Activated CD4-positive, alpha-beta T cell treated with anti-CD3 and anti-CD28 coated beads for 36 hours (primary cell): ENCODE measurements around the gene L3MBTL4. TPM values are rescaled to one million over a fixed set of nuclear protein-coding genes. Genes with fewer than 3 reads are reported as not detected.
"Not testable (repeated sequence)": the region's sequence is repeated elsewhere in the genome, so short reads cannot be mapped to it uniquely, and the experiment has no call there.

Experiments
- ATAC-seq: fragments of 200-7000 bp; cut with Tn5 transposase; one replicate; pipeline ENCODE4 v1.10.0; 2021; ENCODE audit warnings: mild to moderate bottlenecking, moderate library complexity
- CTCF ChIA-PET: fragments of 350-600 bp; sonication (Branson Sonifier 250); formaldehyde crosslinking; loops from one replicate; lab custom pipeline; 2021; ENCODE audit warnings: antibody characterized with exemption; lab: Charles Lee
- POLR2A ChIA-PET: fragments of 350-600 bp; sonication (Branson Sonifier 250); formaldehyde crosslinking; loops from one replicate; lab custom pipeline; 2021; ENCODE audit warnings: antibody characterized with exemption, inconsistent platforms; lab: Charles Lee
- DNase-seq: peaks from one replicate; pipeline ENCODE4 v3.0.0-alpha.2; 2020
- H3K27ac Mint-ChIP-seq: one replicate; pipeline ENCODE4 v1.8.0; 2021; ENCODE audit warnings: mixed read lengths
- H3K27me3 Mint-ChIP-seq: one replicate; pipeline ENCODE4 v1.8.0; 2021; ENCODE audit warnings: mixed read lengths
- H3K36me3 Mint-ChIP-seq: one replicate; pipeline ENCODE4 v1.8.0; 2021; ENCODE audit warnings: low read depth, mixed read lengths
- H3K4me1 Mint-ChIP-seq: one replicate; pipeline ENCODE4 v1.8.0; 2021; ENCODE audit warnings: mixed read lengths
- H3K4me3 Mint-ChIP-seq: one replicate; pipeline ENCODE4 v1.8.0; 2021; ENCODE audit warnings: mild to moderate bottlenecking, moderate library complexity, mixed read lengths
- H3K9me3 Mint-ChIP-seq: one replicate; pipeline ENCODE4 v1.8.0; 2021; ENCODE audit warnings: low read depth, mixed read lengths
- intact Hi-C, 2 experiments: fragments of 100-400 bp; cut with DNase I in 1 of 2; cut with micrococcal nuclease in 1 of 2; formaldehyde crosslinking; loops; one replicate each; pipeline versions ENCODE4 v1.14.2 to v1.15.1; 2022 to 2024; cut with DNase I, micrococcal nuclease
- total RNA-seq, 2 experiments: library from RNA; stranded (reverse); gene quantifications; one replicate each; pipeline ENCODE4 v1.2.3, GENCODE V29; 2021

The L3MBTL4 gene
- total RNA-seq, 2 experiments from 2014 or later: 0.11 to 0.21 TPM

DNA sequence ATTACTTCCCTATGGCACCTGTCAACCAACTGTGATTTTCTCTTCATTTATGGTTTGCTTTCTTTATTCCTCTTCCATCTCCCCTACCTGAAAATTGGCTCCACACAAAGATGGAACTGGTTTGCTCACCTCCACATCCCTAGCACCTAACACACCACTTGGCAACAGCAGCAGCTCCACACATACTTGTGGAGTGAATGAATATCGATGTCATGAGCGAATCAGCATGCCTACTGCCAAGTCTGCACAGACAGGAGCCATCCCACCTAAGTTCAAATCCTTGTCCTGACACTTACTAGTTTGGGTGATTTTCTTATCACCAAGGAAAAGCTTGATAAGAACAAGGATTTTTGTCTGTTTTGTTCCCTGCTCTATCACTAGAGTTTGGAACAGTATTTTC lies 328.0 kb downstream of the L3MBTL4 start:
- no peak overlapping the region for H3K4me3 Mint-ChIP-seq
- ATAC-seq (no peak), DNase-seq (no peak)
- intact Hi-C loops: no loop called here
- H3K36me3 Mint-ChIP-seq: no peaks in the 10 kb centered on the region
- H3K9me3 Mint-ChIP-seq: no peaks in the 10 kb centered on the region
- ChIA-PET POLR2A (no interaction called here), CTCF (interaction anchor here (0.6 kb wide), 1 partner anchor 230 kb away, joined by 4 read pairs; no protein-coding TSS in a partner anchor)
- H3K4me1 Mint-ChIP-seq: peaks cover 5% of the 10 kb centered on the region
- no peaks in the 10 kb centered on the region for H3K27me3 Mint-ChIP-seq
- no peak overlapping the region for H3K27ac Mint-ChIP-seq

DNA sequence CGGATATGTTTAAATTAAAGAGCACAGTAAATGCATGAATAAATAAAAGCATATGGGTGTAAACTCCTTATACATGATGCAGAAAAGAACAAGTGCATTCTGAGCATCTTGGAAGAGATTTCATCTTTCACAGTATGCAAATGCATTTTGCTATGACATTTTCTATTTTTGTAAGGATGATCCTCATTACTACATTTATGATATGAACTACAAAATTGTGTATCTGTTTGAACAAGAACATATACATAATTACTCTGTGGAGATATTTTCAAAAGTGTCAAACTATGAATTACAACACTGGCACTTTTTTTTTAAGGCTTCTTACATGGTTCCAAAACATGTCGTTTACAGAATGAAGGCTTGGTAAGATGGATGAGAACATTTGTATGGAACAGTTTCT lies 335.3 kb downstream of the L3MBTL4 start:
- Mint-ChIP-seq H3K27me3 (no peaks in the 10 kb centered on the region), H3K4me3 (no peak overlapping the region), H3K27ac (no peak overlapping the region), H3K4me1 (no peaks in the 10 kb centered on the region), H3K9me3 (no peaks in the 10 kb centered on the region), H3K36me3 (no peaks in the 10 kb centered on the region)
- no peak for ATAC-seq
- intact Hi-C loops: no loop called here
- CTCF ChIA-PET: no interaction called here
- DNase-seq: no peak
- POLR2A ChIA-PET: no interaction called here

DNA sequence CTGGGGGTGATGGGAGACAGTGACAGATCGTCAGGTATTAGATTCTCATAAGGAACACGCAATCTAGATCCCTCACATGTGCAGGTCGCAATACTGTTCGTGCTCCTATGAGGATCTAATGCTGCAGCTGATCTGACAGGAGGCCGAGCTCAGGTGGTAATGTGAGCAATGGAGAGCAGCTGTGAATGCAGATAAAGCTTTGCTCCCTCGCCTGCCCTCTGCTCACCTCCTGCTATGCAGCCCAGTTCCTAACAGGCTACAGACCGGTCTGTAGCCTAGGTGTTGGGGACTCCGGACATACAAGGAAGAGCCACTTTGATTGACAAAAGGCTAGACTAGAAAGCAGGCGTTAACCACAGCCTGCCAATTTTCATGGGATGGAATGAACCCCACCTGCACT lies 335.8 kb downstream of the L3MBTL4 start:
- no peaks in the 10 kb centered on the region for H3K27me3 Mint-ChIP-seq
- ATAC-seq: no peak
- H3K27ac Mint-ChIP-seq: no peak overlapping the region
- POLR2A ChIA-PET: no interaction called here
- CTCF ChIA-PET: no interaction called here
- H3K4me1 Mint-ChIP-seq: no peaks in the 10 kb centered on the region
- no peaks in the 10 kb centered on the region for H3K9me3 Mint-ChIP-seq
- no peak overlapping the region for H3K4me3 Mint-ChIP-seq
- intact Hi-C loops: no loop called here
- no peak for DNase-seq
- no peaks in the 10 kb centered on the region for H3K36me3 Mint-ChIP-seq

DNA sequence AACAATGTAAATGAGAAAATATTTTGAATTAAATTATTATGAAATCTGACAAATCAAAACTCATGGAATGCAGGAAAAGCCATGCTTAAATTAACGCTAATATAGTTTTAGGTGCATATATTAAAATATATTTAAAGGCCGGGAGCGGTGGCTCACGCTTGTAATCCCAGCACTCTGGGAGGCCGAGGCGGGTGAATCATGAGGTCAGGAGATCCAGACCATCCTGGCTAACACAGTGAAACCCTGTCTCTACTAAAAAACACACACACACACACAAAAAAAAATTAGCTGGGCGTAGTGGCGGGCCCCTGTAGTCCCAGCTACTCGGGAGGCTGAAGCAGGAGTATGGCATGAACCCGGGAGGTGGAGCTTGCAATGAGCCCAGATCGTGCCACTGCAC lies 342.3 kb downstream of the L3MBTL4 start:
- H3K4me3 Mint-ChIP-seq, ATAC-seq, H3K27ac Mint-ChIP-seq, DNase-seq, H3K36me3 Mint-ChIP-seq, H3K27me3 Mint-ChIP-seq, intact Hi-C loops, POLR2A ChIA-PET, H3K4me1 Mint-ChIP-seq, CTCF ChIA-PET, H3K9me3 Mint-ChIP-seq: not testable (repeated sequence)

DNA sequence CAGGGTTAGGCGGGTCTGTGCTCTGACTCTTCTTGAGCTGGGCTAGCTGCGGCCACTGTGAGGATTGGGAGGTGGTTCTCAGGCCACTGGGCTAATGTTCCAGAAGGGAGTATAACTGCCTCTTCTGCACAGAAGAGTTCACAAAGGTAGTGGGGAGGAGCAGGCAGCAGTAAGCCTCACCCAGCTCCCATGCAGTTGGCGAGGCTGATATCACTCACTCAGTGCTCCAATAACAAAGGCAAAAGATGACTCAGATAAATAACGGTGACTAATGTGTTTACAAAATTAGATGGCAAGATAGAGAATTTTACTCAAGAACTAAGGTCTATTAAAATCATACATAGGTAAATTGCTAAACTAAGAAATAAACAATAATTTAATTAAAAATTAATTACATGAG lies 345.2 kb downstream of the L3MBTL4 start:
- intact Hi-C loops: no loop called here
- no peak for DNase-seq
- CTCF ChIA-PET: no interaction called here
- Mint-ChIP-seq H3K9me3 (no peaks in the 10 kb centered on the region), H3K4me1 (no peaks in the 10 kb centered on the region), H3K27ac (no peak overlapping the region), H3K4me3 (no peak overlapping the region), H3K27me3 (peaks cover 10% of the 10 kb centered on the region), H3K36me3 (no peaks in the 10 kb centered on the region)
- no peak for ATAC-seq
- POLR2A ChIA-PET: no interaction called here

DNA sequence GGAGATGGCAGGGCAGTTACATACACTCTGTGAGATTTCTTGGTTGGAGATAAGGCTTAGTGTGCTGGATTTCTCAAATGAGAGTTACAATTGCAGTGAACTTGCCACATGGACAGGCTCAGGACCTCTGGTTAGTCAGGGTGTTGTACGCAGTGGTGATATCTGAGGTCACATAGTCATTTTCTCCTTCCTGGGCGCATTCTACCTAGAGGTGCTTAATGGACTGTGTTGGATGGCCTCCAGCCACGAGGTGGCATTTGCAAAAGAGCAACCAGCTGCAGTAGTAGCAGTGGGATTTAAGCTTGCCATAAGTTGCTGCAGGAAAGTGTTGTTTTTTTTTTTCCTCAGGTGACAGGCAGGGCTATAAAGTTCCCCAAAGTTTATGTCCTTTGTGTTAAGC lies 345.6 kb downstream of the L3MBTL4 start:
- intact Hi-C loops: no loop called here
- POLR2A ChIA-PET: no interaction called here
- H3K27me3 Mint-ChIP-seq: peaks cover 10% of the 10 kb centered on the region
- H3K36me3 Mint-ChIP-seq: no peaks in the 10 kb centered on the region
- H3K4me3 Mint-ChIP-seq: no peak overlapping the region
- no peaks in the 10 kb centered on the region for H3K9me3 Mint-ChIP-seq
- ATAC-seq (no peak), DNase-seq (no peak)
- no peak overlapping the region for H3K27ac Mint-ChIP-seq
- CTCF ChIA-PET: no interaction called here
- no peaks in the 10 kb centered on the region for H3K4me1 Mint-ChIP-seq

DNA sequence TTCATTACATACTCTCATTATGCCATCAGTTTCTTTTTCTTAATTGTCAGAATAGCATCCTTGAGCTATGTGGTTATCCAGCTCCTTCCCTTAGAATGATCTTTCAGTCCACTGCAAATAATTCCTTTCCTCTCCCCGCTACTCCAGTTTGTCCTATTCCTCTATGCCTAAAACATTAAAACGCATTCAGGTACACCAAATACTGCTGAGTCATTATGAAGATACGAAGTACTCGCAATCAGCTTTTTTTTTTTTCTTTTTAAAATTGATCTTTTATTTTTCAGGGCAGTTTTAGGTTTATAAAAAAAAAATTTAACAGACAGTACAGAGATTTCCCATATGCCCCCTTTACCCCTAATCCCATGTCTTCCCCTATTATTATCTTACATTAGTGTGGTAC lies 354.6 kb downstream of the L3MBTL4 start:
- no peaks in the 10 kb centered on the region for H3K36me3 Mint-ChIP-seq
- no peaks in the 10 kb centered on the region for H3K27me3 Mint-ChIP-seq
- CTCF ChIA-PET: interaction anchor here (2.1 kb wide), 1 partner anchor 9 kb away, joined by 5 read pairs; no protein-coding TSS in a partner anchor
- ATAC-seq (no peak), DNase-seq (no peak)
- H3K9me3 Mint-ChIP-seq: no peaks in the 10 kb centered on the region
- H3K4me3 Mint-ChIP-seq: no peak overlapping the region
- H3K4me1 Mint-ChIP-seq: peaks cover 7% of the 10 kb centered on the region
- no peak overlapping the region for H3K27ac Mint-ChIP-seq
- POLR2A ChIA-PET: no interaction called here
- intact Hi-C loops: no loop called here

DNA sequence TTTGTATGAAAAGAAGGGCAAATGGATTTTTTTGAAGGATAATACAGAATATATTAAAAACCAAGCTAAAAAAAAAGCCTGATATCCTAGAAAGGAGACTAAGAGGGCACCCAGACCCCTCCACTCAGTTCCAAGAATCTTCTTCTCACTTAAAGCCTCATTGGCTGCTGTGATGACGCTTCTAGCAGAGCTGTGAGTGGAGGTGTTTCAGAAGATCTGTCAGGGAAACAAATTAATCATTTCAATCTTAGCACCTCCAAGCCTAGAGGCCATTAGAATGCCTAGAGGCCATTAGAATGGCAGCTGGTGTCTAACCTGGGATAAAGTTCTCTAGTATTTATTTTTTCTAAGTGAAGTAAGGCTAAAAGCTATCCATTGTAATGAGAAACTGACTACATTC lies 355.2 kb downstream of the L3MBTL4 start:
- H3K9me3 Mint-ChIP-seq: no peaks in the 10 kb centered on the region
- DNase-seq: no peak
- intact Hi-C loops: no loop called here
- H3K4me1 Mint-ChIP-seq: peaks cover 7% of the 10 kb centered on the region
- ChIA-PET CTCF (interaction anchor here (1.0 to 2.1 kb wide), 2 partner anchors 8 to 9 kb away, joined by 3 to 5 read pairs; no protein-coding TSS in a partner anchor), POLR2A (no interaction called here)
- H3K36me3 Mint-ChIP-seq: no peaks in the 10 kb centered on the region
- ATAC-seq: no peak
- no peak overlapping the region for H3K4me3 Mint-ChIP-seq
- no peak overlapping the region for H3K27ac Mint-ChIP-seq
- no peaks in the 10 kb centered on the region for H3K27me3 Mint-ChIP-seq

DNA sequence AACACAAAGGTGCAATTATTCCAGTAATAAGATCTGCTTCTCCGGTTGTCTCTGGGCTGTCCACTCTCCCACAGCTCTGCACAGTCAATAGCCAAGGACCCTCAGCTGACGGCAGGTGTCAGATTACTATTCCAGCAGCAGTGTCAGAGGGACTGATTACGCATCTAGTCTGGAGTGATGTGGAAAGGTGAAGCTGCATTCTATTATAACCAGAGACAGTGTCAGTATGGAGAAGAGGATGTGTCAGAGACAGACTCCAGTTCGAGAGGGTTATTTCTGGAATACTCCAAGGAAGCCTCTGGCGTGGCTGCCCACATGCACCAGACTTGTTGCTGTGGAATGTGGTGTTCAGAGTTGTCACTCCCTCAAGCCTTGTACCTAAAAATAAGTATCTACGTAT lies 355.8 kb downstream of the L3MBTL4 start:
- DNase-seq (no peak), ATAC-seq (no peak)
- no peaks in the 10 kb centered on the region for H3K9me3 Mint-ChIP-seq
- no peak overlapping the region for H3K4me3 Mint-ChIP-seq
- no peaks in the 10 kb centered on the region for H3K36me3 Mint-ChIP-seq
- intact Hi-C loops: no loop called here
- no peaks in the 10 kb centered on the region for H3K27me3 Mint-ChIP-seq
- CTCF ChIA-PET: interaction anchor here (1.0 to 2.1 kb wide), 2 partner anchors 8 to 9 kb away, joined by 3 to 5 read pairs; no protein-coding TSS in a partner anchor
- POLR2A ChIA-PET: no interaction called here
- H3K27ac Mint-ChIP-seq: no peak overlapping the region
- H3K4me1 Mint-ChIP-seq: peaks cover 7% of the 10 kb centered on the region

DNA sequence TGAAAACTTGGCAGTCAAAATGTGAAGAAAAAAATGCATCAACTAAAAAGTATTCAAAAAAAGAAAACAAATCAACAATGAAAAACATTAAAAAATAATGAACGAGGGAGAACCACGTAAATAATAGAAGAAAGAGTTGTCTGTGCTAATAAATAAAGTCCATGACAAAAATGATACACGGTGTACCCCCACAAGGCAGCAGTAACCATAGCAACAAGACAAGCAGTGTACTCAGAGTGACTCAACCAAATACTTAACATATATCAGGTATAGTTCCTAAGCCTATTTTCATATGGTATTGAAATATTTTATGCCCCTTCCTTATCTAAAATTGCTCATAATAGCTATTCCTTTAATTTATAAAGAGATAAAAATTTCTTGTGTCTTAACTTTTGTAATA lies 357.1 kb downstream of the L3MBTL4 start:
- Mint-ChIP-seq H3K27me3 (no peaks in the 10 kb centered on the region), H3K9me3 (no peaks in the 10 kb centered on the region), H3K4me1 (peaks cover 7% of the 10 kb centered on the region), H3K4me3 (no peak overlapping the region), H3K27ac (no peak overlapping the region), H3K36me3 (no peaks in the 10 kb centered on the region)
- POLR2A ChIA-PET: no interaction called here
- ATAC-seq: no peak
- CTCF ChIA-PET: no interaction called here
- DNase-seq: no peak
- intact Hi-C loops: no loop called here

DNA sequence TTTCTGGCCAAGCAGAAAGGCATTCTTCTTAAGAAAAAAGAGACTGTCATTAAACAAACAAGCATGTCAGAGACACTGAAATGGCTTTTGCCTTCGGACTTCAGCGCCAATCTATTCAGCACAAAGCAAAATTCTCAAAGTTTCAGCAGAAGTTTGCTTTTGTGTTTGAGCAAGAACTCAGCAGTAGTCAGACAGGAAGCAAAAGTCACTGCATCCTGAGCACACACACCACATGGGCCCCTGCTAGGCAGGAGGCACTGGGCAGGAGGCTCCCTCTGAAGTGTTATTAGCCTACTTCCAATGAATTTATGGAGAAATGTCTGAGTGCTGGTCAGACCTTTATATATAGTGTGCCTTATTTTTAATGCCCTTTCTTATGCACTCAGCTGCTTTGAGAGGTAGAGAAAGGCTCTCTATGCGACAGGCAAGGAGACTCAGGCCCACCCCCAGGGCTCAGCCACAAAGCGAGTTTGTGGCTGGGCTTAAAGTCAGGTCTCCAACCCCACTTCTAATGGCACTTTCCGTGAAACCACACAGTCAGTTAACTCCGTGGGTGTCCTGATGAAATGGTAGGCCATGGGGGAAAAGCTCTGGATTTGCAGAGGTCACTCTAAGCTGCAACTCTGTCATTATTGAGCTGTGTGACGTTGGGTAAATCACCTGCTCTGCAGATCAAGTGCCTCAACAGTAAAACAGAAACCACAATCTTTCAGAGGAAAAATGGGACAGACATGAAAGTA lies 358.4 kb downstream of the L3MBTL4 start:
- Mint-ChIP-seq H3K27ac (no peak overlapping the region), H3K9me3 (no peaks in the 10 kb centered on the region), H3K27me3 (no peaks in the 10 kb centered on the region), H3K36me3 (no peaks in the 10 kb centered on the region), H3K4me3 (no peak overlapping the region), H3K4me1 (peaks cover 7% of the 10 kb centered on the region)
- CTCF ChIA-PET: interaction anchor here (0.7 kb wide), 1 partner anchor 12 kb away, joined by 3 read pairs; no protein-coding TSS in a partner anchor
- DNase-seq (no peak), ATAC-seq (peak; percentile 36)
- POLR2A ChIA-PET: no interaction called here
- intact Hi-C loops: no loop called here

DNA sequence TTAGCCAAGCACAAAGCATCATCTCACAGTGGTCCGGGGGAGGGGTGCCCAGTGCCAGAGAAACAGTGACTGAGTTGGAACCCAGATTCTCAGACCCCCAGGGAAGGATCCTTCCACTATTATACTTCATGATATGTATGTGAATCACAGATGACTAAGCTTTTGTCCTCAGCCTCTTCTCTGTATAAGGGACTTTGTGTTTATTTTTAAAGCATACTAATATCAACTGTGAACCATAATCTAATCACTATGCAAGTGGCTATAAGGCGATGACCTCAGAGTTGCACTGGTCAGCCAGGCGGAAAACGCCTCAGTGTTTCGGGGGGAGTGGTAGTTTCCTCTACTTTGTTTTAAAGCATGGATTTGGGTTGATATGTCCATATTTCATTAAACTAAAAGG lies 359.0 kb downstream of the L3MBTL4 start:
- Mint-ChIP-seq H3K4me1 (peaks cover 7% of the 10 kb centered on the region), H3K4me3 (no peak overlapping the region), H3K36me3 (no peaks in the 10 kb centered on the region), H3K27me3 (no peaks in the 10 kb centered on the region), H3K27ac (no peak overlapping the region), H3K9me3 (no peaks in the 10 kb centered on the region)
- DNase-seq: no peak
- intact Hi-C loops: no loop called here
- no peak for ATAC-seq
- POLR2A ChIA-PET: no interaction called here
- CTCF ChIA-PET: no interaction called here
